ENCODE results near the gene PPARG. TPM values are rescaled to one million over a fixed set of nuclear protein-coding genes. Genes with fewer than 3 reads are reported as not detected.
A peak's percentile ranks its signal among the peaks of the same experiment; 100 is the strongest.

PPARG gene
- total RNA-seq, 4 donors from 2014 or later = 16.9 to 146 (median 117) TPM

- peak; percentile 86 for DNase-seq
- Histone ChIP-seq H3K36me3 (no peaks in the 10 kb centered on the region), H3K27me3 (no peaks in the 10 kb centered on the region), H3K9me3 (no peaks in the 10 kb centered on the region), H3K4me3 (no peak overlapping the region), H3K4me1 (peaks cover 1 to 48% (median 21%) of the 10 kb centered on the region in 4 donors), H3K27ac (peak overlapping the region; percentile 55 to 82 (median 76))
- in situ Hi-C loops (cut with MboI; ENCODE audit: low pct_ligation_motif_present in 1 of 4, low pct_unique_long_range_greater_than_20kb in 1 of 4, low sequenced_read_pairs in 3 of 4) (no loop called here), intact Hi-C loops (cut with DNase I; ENCODE audit: low total_unique reads) (no loop called here)
- WGBS, 2 donors (ENCODE audit: low coverage in 1 of 2) = 58 to 63% methylated on average over 19 to 20 of the region's 20 CpGs
- TF ChIP-seq POLR2AphosphoS5 (IDR thresholded peaks at IDR 0.05) (peak; percentile 39 to 69 (median 61)), POLR2A (IDR thresholded peaks at IDR 0.05) (no peak)
These were observed 116.8 kb downstream of the PPARG start for GRCh38 chr3:12405432-12406272.

- H3K4me3 ChIP-seq = no peak overlapping the region
- no peaks in the 10 kb centered on the region for H3K9me3 ChIP-seq
- H3K36me3 ChIP-seq = no peaks in the 10 kb centered on the region
- peak overlapping the region; percentile 76 to 86 (median 83) for H3K27ac ChIP-seq
- peaks cover 0 to 58% (median 27%) of the 10 kb centered on the region in 4 donors for H3K4me1 ChIP-seq
- DNase-seq = no peak
- H3K27me3 ChIP-seq = no peaks in the 10 kb centered on the region
- intact Hi-C loops (cut with DNase I; ENCODE audit: low total_unique reads) (no loop called here), in situ Hi-C loops (cut with MboI; ENCODE audit: low pct_ligation_motif_present in 1 of 4, low pct_unique_long_range_greater_than_20kb in 1 of 4, low sequenced_read_pairs in 3 of 4) (no loop called here)
- TF ChIP-seq POLR2A (IDR thresholded peaks at IDR 0.05) (no peak), CTCF (IDR thresholded peaks at IDR 0.05) (no peak), EP300 (IDR thresholded peaks at IDR 0.05; ENCODE audit: low read depth) (no peak), POLR2AphosphoS5 (IDR thresholded peaks at IDR 0.05) (no peak)
- WGBS, 2 donors (ENCODE audit: low coverage in 1 of 2) = 73 to 76% methylated on average over 3 of the region's 3 CpGs
These were observed 120.3 kb downstream of the PPARG start for GRCh38 chr3:12408984-12409683.

GRCh38 chr3:12409684-12410596 lies 121.1 kb downstream of the PPARG start:
- in situ Hi-C loops (cut with MboI; ENCODE audit: low pct_ligation_motif_present in 1 of 4, low pct_unique_long_range_greater_than_20kb in 1 of 4, low sequenced_read_pairs in 3 of 4) = no loop called here
- peak overlapping the region; percentile 76 to 86 (median 83) for H3K27ac ChIP-seq
- peaks cover 0 to 58% (median 27%) of the 10 kb centered on the region in 4 donors for H3K4me1 ChIP-seq

More at GRCh38 chr3:12409684-12410596, 121.1 kb downstream of the PPARG start:
- intact Hi-C loops (cut with DNase I; ENCODE audit: low total_unique reads) = no loop called here
- Histone ChIP-seq H3K36me3 (peaks cover 0 to 2% (median 0%) of the 10 kb centered on the region in 4 donors), H3K9me3 (no peaks in the 10 kb centered on the region), H3K4me3 (no peak overlapping the region), H3K27me3 (no peaks in the 10 kb centered on the region)
- DNase-seq = peak; percentile 62
- 49 to 75% methylated on average over 7 to 11 of the region's 11 CpGs for WGBS, 2 donors (ENCODE audit: low coverage in 1 of 2)
- TF ChIP-seq POLR2A (IDR thresholded peaks at IDR 0.05) (peak; percentile 54), CTCF (IDR thresholded peaks at IDR 0.05) (no peak), POLR2AphosphoS5 (IDR thresholded peaks at IDR 0.05) (peak in 2 of 3 donors; percentile 86 to 88), EP300 (IDR thresholded peaks at IDR 0.05; ENCODE audit: low read depth) (peak; percentile 62)
